D721Med (cell line): Measurements from ENCODE around the gene PFDN1.

Experiments used
- DNase-seq: peaks from one replicate; pipeline ENCODE4 v3.0.0; 2011; ENCODE audit warnings: low spot score; ENCODE audit not compliant: insufficient read length
- FAIRE-seq: peaks from 2 replicates; lab custom pipeline; 2011; peaks lifted over from hg19 to GRCh38; lab: Jason Lieb, UNC
- CTCF ChIP-seq: IDR thresholded peaks from 2 replicates; pipeline ENCODE4 v1.5.1; 2012; ENCODE audit warnings: mild to moderate bottlenecking, control low read depth; ENCODE audit not compliant: insufficient read depth; ENCODE audit errors: missing control alignments

PFDN1 gene

GRCh38 chr5:140219068-140219991 lies 83.6 kb downstream of the PFDN1 start:
- FAIRE-seq, result no peak
- no peak for DNase-seq
- TF ChIP-seq CTCF, result no peak

- DNase-seq (no peak), FAIRE-seq (no peak)
- no peak for TF ChIP-seq CTCF
These were observed 85.4 kb downstream of the PFDN1 start for GRCh38 chr5:140217299-140218026.

- FAIRE-seq (no peak), DNase-seq (no peak)
- no peak for TF ChIP-seq CTCF
These were observed 86.3 kb downstream of the PFDN1 start for GRCh38 chr5:140216478-140217074.

GRCh38 chr5:140215276-140215675 lies 87.6 kb downstream of the PFDN1 start:
- TF ChIP-seq CTCF, result no peak
- no peak for FAIRE-seq
- DNase-seq, result no peak

- FAIRE-seq (no peak), DNase-seq (no peak)
- no peak for TF ChIP-seq CTCF
These were observed 88.1 kb downstream of the PFDN1 start for GRCh38 chr5:140214831-140215230.

GRCh38 chr5:140213370-140213983 lies 89.4 kb downstream of the PFDN1 start:
- DNase-seq (no peak), FAIRE-seq (no peak)
- no peak for TF ChIP-seq CTCF
